Ishikawa (cell line): ENCODE results near the gene CCR5.

Experiments
- CEBPB ChIP-seq: IDR thresholded peaks from 2 replicates; pipeline ENCODE4 v1.6.1; 2012
- CREB1 ChIP-seq: IDR thresholded peaks from 2 replicates; pipeline ENCODE4 v1.6.1; 2012; ENCODE audit warnings: low read depth
- EGR1 ChIP-seq: IDR thresholded peaks from 2 replicates; pipeline ENCODE4 v1.6.1; 2012
- EP300 ChIP-seq: IDR thresholded peaks from 2 replicates; pipeline ENCODE4 v1.6.1; 2012; ENCODE audit warnings: borderline replicate concordance
- FOXM1 ChIP-seq: IDR thresholded peaks from 2 replicates; pipeline ENCODE4 v1.6.1; 2012; ENCODE audit warnings: low read depth, borderline replicate concordance
- MAX ChIP-seq: IDR thresholded peaks from 2 replicates; pipeline ENCODE4 v1.6.1; 2012
- NFIC ChIP-seq: IDR thresholded peaks from 2 replicates; pipeline ENCODE4 v1.6.1; 2012
- RAD21 ChIP-seq: IDR thresholded peaks from 2 replicates; pipeline ENCODE4 v1.6.1; 2012; ENCODE audit warnings: low read depth
- REST ChIP-seq: IDR thresholded peaks from 2 replicates; pipeline ENCODE4 v1.6.1; 2012; ENCODE audit warnings: low read depth, mild to moderate bottlenecking
- TAF1 ChIP-seq: IDR thresholded peaks from 2 replicates; pipeline ENCODE4 v1.6.1; 2012; ENCODE audit warnings: low read depth, mild to moderate bottlenecking
- TCF12 ChIP-seq: IDR thresholded peaks from 2 replicates; pipeline ENCODE4 v1.6.1; 2012; ENCODE audit warnings: low read depth
- TEAD4 ChIP-seq: IDR thresholded peaks from 2 replicates; pipeline ENCODE4 v1.6.1; 2012
- USF1 ChIP-seq: IDR thresholded peaks from 2 replicates; pipeline ENCODE4 v1.6.1; 2012
- YY1 ChIP-seq: IDR thresholded peaks from 2 replicates; pipeline ENCODE4 v1.6.1; 2012; ENCODE audit warnings: low read depth
- ZBTB7A ChIP-seq: IDR thresholded peaks from 2 replicates; pipeline ENCODE4 v1.6.1; 2012; ENCODE audit warnings: low read depth

CCR5 gene

GRCh38 chr3:46409739-46410489 is 39.2 kb downstream of the CCR5 start:
- TF ChIP-seq CEBPB (no peak), TAF1 (no peak), RAD21 (no peak), YY1 (no peak), EGR1 (no peak), TCF12 (no peak), EP300 (no peak), CREB1 (no peak), REST (no peak)

- TF ChIP-seq YY1 (no peak), NFIC (no peak), CREB1 (no peak), TAF1 (no peak), MAX (no peak), EGR1 (no peak), ZBTB7A (no peak), CEBPB (no peak), EP300 (no peak), FOXM1 (no peak), TEAD4 (no peak), USF1 (no peak), TCF12 (no peak), RAD21 (no peak), REST (no peak)
Measured at GRCh38 chr3:46410669-46411068, 39.9 kb downstream of the CCR5 start.

GRCh38 chr3:46411271-46411670 is 40.5 kb downstream of the CCR5 start:
- TF ChIP-seq RAD21 = no peak
- TF ChIP-seq FOXM1 = no peak
- TF ChIP-seq ZBTB7A = no peak
- no peak for TF ChIP-seq EP300
- TF ChIP-seq MAX = no peak
- TF ChIP-seq USF1 = no peak
- TF ChIP-seq TEAD4 = no peak
- no peak for TF ChIP-seq CREB1
- no peak for TF ChIP-seq REST
- TF ChIP-seq TAF1 = no peak

GRCh38 chr3:46412786-46413298 is 42.1 kb downstream of the CCR5 start:
- TF ChIP-seq FOXM1 (no peak), REST (no peak), EP300 (no peak), TEAD4 (no peak), ZBTB7A (no peak), CEBPB (no peak), TAF1 (no peak), RAD21 (no peak)
